Measurements from ENCODE around the gene KAZN.

DNA sequence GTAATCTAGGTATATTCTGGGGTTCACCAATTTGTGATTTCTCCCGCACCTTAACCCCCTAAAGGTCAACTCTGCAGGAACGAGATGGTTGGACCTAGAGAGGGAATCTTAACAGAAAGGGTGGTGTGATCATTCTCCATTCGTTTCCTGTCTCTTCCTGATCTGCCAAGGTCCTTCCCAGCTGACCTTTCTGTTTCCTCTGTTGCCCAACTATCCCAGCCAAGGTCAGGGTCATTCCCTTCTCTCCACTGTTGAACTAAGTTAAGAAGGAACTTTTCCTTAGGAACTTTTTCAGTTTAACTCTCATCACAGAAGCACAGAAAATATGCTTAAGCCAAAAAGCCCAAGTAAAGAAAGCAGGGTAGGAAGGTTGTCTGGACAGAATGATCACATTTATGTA lies 49.3 kb downstream of the KAZN start:
- TF ChIP-seq, protein P1, sequence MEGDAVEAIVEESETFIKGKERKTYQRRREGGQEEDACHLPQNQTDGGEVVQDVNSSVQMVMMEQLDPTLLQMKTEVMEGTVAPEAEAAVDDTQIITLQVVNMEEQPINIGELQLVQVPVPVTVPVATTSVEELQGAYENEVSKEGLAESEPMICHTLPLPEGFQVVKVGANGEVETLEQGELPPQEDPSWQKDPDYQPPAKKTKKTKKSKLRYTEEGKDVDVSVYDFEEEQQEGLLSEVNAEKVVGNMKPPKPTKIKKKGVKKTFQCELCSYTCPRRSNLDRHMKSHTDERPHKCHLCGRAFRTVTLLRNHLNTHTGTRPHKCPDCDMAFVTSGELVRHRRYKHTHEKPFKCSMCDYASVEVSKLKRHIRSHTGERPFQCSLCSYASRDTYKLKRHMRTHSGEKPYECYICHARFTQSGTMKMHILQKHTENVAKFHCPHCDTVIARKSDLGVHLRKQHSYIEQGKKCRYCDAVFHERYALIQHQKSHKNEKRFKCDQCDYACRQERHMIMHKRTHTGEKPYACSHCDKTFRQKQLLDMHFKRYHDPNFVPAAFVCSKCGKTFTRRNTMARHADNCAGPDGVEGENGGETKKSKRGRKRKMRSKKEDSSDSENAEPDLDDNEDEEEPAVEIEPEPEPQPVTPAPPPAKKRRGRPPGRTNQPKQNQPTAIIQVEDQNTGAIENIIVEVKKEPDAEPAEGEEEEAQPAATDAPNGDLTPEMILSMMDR (IDR thresholded peaks at IDR 0.05) = no peak
- TF ChIP-seq POLR2A (IDR thresholded peaks at IDR 0.05) (no peak), POLR2AphosphoS5 (IDR thresholded peaks at IDR 0.05) (no peak)
